ENCODE measurements around the gene EXOC3L1.

Gene EXOC3L1

DNA sequence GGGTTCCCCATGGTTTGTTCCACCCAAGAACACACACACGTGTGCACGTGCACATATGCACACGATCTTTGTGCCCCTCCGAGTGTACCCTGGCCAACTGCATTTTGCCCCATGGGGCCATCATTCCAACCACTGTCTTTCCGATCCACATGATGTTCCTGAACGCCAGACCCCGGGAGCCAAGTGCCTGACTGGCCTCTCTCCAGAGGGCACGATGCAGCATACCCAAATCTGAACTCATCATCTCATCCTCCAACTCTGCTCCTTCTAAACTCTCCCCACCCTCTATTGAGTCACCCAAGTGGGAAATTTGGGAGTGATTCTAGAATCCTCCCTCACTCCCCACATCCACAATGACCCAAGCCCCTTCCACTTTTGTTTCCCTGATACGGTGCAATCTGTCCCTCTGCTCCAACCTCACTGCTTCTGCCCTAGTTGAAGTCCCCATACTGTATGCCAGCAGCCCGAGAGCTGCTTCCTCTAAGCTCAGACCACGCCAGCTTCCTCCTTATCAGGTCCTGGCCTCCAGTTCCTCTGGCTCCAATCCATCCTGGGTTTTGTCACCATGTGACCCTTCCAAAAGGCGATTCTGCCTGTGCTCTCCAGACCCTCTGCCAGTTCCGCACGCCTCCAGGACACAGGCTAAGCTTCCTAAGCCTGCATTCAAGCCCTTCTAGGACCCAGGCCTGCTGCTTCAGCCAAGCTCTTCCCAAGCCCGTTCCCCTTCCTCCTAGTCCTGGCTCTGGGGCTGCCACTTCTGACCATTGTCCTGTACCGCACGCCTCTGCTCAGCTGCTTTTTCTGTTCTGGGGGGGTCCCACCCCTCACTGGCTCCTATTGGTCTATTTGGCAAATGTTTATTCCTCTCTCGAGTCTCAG lies 26.9 kb upstream of the EXOC3L1 start:
- no peak for DNase-seq (ENCODE audit: extremely low read depth in 1 of 2, low read depth in 1 of 2)

DNA sequence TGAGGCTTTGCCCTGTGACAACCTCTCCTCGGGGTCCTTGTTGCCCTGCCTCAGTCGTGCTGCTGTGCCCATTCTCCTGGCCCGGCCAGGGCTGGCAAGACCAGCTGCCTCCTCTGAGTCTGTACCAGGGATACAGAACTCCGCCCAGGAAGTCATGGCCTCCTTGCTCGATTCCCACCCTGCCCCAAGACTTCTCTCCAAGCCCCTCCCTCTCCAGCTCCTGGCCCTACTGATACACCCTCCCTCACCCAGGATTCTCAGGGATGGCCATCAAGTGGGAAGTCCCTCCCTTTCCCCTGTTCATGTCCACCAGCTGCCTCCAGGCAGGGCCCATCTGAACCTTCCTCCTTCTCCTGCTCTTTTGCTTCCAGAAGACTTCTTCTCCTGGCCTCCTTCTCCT lies 25.8 kb upstream of the EXOC3L1 start:
- no peak for DNase-seq (ENCODE audit: extremely low read depth in 1 of 2, low read depth in 1 of 2)

DNA sequence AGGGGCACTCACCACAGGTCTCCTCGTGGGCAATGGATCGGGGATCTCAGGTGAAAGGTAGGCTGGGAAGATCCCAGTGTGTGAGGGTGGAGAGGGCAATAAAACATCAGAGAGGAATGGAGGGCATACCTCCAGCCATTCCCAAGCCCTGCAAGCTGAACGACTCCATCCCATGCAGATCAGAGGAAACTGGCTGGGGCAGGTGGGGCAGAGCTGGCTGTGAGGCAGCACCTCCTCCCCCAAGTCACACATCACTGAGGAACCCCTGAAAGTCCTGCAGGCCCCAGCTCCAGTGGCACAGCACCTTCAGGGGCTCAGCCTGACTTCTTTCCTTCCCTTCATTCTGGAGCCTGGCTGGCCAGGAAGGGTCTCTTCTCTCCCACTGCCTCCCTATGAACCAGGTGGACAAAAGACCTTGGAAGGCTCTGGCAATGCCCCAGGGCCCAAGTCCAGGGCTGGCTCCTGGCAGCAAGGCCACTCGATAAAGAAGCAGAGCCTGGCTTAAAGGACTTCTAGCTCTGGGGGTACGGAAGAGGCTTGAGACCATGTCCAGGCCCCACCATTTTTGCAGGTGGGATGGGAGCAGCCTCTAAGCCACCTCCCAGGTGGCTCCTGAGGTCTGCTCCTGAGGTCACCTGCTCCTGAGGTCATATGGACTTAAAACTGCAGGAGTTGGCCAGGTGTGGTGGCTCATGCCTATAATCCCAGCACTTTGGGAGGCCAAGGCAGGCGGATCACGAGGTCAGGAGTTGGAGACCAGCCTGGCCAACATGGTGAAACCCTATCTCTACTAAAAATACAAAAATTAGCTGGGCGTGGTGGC lies 23.5 kb upstream of the EXOC3L1 start:
- no peak for DNase-seq (ENCODE audit: extremely low read depth in 1 of 2, low read depth in 1 of 2)

DNA sequence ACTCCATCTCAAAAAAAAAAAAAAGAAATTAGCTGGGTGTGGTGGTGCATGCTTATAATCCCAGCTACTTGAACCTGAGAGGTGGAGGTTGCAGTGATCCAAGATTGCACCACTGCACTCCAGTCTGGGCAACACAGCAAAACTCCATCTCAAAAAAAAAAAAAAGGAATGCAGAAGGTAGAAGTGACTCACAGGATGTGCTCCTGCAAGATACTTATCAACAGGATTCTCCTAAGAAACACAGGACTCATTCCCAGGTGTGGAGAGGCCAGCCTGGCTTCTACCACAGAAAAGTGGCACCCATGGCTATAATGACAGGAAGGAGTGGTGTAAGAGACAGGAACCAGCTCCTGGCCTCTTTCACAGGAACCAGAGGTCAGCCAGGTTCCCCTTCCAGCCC lies 22.8 kb upstream of the EXOC3L1 start:
- no peak for DNase-seq (ENCODE audit: extremely low read depth in 1 of 2, low read depth in 1 of 2)

DNA sequence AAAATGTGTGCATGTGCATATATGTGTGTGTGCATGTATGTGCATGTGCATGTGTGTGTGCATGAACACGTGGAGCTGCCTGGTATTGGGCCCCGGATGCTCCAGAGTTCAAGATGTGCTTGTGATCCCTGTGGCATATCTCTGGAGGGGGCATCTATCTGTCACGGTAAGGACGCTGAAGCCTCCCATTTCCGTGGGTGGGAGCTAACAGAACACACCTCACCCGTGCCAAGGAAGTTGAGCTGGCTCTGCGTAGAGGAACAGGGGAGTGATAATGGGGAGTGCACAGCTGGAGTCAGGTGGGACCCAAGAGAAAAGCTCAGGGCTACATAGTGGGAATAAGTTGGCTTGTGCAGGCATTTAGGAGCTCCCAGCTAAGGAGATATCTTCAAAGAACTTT lies 21.7 kb upstream of the EXOC3L1 start:
- no peak for DNase-seq (ENCODE audit: extremely low read depth in 1 of 2, low read depth in 1 of 2)

DNA sequence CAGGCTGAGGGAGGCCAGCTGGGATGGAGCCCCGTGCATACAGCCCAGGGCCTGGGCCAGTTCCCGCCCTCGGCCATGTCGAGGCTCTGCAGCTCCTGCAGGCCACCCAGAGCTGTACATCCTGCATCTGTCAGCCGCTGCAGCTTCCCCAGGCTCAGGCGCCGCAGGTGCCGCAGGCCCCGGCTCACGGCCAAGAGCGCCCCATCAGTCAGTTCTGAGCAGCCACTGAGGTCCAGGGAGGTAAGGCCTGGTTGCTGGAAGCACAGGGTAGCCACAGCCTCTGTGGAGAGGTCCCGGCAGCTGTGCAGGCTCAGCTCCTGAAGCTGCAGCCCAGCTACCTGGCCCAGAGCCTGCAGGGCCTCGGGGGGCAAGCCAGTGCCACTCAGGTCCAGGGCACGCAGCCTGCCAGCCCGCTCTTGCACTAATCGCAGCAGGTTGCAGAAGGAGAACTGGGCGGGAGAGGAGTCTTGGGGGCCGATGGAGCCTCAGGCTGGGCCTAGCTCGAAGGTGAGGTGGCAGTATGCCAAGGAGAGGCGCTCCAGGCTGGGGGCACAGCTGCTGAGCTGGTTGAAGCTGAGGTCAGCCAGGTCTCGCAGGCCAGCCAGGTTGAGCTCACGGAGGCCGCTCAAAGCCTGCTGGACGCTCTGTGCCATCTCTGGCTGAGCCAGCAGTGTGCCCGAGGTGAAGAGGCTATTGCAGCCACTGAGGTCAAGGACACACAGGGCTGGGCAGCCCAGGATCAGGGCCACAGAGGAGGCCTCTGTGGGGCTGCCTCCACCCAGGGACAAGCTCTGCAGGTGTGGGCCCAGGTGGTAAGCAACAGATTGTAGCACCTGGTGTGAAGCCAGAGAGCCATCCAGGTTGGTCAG lies 20.4 kb upstream of the EXOC3L1 start:
- no peak for DNase-seq (ENCODE audit: extremely low read depth in 1 of 2, low read depth in 1 of 2)

DNA sequence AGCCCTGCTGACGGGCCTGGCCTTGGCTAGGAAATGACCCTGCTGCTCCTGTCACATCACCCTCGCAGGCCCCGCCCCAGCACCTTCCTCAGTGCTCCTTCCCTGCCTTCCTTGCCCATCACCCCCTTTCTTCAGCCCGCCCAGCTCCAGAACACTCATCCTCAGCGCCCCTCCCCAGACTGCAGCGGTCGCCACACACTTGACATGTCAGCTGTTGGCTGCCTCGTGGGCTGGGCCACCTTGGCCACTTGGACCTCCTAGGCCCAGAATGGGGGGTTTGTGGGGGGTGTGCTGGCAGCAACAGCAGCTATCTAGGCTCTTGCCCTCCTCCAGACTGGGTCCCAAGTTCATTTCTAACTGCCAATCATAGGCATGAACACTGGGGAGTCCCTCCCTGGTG lies 19.6 kb upstream of the EXOC3L1 start:
- no peak for DNase-seq (ENCODE audit: extremely low read depth in 1 of 2, low read depth in 1 of 2)

DNA sequence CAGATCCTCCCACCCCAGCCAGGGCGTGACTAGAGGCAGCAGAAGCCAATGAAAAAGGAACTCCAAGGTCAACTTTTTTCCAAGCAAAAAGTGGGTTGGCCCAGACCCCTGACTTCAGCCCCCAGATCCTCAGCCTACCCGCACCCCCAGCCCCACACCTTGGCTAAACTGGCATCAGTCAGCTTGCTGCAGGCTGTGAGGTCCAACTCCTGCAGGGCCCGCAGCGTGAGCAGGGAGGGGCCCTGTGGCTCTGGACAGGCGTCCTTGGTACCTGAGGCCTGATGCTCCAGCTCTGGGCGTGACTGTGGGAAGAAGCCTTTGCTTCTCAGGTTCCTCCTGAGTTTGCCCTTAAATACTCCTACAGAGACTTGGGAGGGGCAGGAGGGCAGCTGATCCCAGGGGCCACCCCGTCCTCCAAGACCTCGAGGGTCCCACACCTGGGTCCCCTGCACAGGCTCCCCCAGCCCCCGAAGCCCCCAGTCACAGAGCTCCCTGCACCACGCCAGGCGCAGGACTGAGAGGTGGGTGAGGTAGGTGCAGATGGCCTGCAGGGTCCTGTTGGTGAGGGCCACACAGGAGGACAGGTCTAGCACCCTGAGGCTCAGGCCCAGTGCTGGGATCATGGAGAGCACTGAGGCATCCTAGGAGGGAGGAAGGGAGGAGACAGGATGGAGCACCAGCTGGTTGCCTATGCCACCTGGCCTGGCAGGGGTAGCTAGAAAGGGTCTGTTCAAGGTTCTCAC lies 18.4 kb upstream of the EXOC3L1 start:
- no peak for DNase-seq (ENCODE audit: extremely low read depth in 1 of 2, low read depth in 1 of 2)

DNA sequence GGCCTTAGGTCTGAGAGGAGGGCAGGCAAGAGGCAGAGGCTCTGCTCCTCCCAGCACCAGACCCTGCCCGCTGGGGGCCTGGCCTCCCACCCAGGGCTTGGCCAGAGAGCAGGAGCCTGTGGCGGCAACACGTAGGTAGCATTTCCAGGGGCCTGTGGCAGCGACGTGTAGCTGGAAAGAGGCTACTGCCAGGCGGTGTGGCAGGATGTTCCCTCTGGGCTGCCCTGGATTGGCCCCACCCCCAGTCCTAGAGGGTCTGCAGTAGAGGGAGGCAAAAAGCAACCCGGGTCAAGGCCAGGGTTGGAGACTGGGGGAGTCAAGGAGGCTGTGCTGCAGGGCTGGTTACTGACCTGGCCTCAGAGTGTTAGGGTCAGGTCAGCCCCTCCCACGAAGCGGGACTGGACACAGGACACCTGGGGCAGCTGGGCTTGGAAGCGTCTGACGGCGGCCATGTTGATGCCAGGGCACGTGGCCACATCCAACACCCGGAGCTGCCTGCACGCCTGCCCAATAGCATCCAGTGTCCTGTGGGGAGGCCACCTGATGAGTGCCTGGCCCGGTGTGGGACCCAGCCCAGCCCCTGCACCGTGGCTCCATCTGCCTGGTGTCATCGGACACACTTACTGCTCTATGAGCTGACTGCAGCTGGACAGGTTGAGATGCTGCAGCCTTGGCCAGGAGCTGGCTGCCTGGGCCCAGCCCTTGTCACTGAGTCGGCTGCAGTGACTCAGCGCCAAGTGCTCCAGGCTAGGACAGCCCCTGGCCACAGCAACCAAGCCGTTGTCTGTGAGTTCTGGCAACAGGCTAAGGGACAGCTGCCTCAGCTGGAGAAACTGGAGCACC lies 17.5 kb upstream of the EXOC3L1 start:
- DNase-seq (ENCODE audit: extremely low read depth in 1 of 2, low read depth in 1 of 2) = no peak

DNA sequence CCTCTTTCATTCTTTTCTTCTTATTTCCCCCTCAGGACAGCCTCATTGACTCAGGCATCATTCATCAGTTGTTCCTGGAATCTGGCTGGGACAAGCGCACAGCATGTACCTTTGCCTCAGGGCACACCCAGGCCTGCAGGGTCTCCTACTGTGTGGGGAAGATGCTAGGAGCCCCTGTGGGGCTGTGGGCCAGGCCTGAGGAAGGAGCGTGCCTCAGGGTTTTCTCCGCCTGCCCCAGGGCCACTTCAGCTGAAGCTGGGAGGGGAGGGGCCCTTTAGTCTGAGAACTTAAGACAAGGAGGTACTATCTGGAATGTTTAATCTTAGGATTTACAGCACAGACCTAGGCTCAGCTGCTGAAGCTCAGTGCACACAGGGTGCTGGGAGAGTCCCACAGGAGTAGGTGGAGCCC lies 16.9 kb upstream of the EXOC3L1 start:
- no peak for DNase-seq (ENCODE audit: extremely low read depth in 1 of 2, low read depth in 1 of 2)

DNA sequence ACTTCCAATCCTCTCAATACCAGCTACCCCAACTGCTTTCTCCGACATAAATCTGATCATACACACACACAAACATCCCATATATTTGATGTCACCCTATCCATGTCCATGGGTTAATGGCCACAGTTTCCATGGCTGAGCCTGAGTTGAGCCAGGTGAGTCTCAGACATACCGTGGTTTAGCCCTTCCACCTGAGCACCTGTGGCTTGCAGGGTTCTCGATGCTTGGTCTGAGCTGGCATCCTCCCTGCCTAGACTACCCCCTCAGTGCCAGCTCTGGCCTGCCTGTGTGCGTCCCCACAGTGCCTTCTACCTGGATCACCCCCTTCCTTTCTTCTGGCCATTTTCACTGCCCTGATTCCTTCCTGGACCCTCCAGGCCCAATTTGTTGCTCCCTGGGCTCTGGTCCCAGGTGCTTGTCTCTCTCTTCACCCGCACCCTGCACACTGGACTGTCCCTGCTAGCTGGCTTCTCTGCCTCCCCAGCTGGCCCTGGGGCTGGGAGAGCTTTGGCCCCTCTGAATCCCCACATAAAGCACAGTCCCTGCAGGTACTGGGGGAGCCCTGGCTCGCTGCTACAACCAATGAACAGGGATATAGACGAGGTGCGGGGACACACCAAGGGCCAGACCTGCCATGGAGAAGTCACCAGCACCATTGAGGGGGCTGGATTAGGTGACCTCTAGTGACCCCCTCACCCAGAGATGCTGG lies 16.3 kb upstream of the EXOC3L1 start:
- no peak for DNase-seq (ENCODE audit: extremely low read depth in 1 of 2, low read depth in 1 of 2)

DNA sequence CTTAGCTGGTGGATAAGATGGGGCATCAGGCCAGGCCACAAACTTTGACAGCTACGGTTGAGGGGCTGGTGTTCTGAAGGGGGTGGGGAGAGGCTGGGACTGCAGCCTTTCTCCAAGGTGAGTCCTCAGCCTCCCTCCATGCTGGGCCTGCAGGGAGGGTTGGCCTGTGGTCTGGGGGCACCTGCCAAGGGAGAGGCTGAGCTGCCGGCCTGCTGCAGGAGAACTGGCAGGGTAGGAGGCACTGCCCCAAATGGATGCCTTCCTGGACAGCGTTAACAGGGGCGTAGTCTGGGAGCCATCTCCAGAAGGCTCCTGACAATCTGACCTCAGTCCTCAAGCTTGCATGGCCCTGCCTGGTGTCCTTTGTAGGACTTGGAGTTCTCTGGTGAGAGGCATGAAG lies 14.1 kb upstream of the EXOC3L1 start:
- no peak for DNase-seq (ENCODE audit: extremely low read depth in 1 of 2, low read depth in 1 of 2)

DNA sequence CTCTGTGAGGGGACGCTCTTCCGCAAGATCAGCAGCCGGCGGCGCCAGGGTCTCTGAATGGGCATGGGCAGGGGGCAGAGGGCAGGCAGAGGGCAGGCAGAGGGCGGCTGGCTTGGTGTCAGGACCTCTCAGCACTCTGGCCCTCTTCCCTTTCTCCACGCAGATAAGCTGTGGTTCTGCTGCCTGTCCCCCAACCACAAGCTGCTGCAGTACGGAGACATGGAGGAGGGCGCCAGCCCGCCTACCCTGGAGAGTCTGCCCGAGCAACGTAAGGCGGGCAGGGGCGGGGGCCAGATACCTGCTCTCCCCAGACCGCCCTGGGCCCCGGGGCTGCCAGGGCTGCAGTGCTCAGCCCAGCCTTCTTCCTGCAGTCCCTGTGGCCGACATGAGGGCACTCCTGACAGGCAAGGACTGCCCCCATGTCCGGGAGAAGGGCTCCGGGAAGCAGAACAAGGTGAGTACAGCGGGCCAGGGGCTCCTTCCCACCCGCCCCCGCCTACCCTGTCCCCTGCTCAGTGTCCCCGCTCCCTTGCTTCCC lies 13.1 kb upstream of the EXOC3L1 start:
- DNase-seq (ENCODE audit: extremely low read depth in 1 of 2, low read depth in 1 of 2) = no peak

DNA sequence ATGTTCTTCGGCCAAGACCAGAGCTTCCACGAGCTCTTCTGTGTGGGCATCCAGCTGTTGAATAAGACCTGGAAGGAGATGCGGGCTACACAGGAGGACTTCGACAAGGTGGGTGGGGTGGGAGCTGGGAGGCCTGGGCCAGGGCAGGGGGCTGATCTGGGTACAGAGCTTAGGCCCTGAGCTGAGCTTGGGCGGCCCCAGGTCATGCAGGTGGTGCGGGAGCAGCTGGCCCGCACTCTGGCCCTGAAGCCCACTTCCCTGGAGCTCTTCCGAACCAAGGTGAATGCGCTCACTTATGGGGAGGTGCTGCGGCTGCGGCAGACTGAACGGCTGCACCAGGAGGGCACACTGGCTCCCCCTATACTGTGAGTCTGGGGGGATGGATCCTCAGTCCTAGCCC lies 12.5 kb upstream of the EXOC3L1 start:
- DNase-seq (ENCODE audit: extremely low read depth in 1 of 2, low read depth in 1 of 2) = no peak

DNA sequence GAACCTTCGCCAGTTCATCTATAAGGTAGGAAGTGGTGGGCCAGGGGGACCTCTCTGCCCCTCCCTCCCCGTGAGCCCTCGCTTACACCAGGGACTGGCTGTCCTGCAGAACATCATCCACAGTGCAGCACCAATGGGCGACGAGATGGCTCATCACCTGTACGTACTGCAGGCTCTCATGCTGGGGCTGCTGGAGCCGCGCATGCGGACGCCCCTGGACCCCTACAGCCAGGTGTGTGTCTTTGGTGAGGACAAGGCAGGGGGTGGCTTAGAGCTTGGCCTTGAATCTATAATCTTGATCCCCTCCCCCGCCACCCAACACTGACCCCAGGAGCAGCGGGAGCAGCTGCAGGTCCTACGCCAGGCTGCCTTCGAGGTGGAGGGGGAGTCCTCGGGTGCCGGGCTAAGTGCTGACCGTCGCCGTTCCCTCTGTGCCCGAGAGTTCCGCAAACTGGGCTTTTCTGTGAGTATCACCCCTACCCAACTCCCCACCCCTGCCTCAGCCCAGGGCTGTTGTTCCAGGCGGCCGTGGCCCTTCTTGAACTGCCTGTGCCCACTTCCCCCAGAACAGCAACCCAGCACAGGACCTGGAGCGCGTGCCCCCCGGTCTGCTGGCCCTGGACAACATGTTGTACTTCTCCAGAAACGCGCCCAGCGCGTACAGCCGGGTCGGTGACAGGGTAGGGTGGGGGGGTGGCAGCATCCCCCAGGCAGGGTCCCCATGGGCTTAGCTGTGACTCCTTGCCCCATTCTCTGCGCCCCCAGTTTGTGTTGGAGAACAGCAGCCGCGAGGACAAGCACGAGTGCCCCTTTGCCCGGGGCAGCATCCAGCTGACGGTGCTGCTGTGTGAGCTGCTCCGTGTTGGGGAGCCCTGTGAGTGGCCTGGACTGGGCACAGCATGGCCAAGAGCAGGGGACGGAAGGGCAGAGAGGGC lies 11.7 kb upstream of the EXOC3L1 start:
- DNase-seq (ENCODE audit: extremely low read depth in 1 of 2, low read depth in 1 of 2) = no peak

DNA sequence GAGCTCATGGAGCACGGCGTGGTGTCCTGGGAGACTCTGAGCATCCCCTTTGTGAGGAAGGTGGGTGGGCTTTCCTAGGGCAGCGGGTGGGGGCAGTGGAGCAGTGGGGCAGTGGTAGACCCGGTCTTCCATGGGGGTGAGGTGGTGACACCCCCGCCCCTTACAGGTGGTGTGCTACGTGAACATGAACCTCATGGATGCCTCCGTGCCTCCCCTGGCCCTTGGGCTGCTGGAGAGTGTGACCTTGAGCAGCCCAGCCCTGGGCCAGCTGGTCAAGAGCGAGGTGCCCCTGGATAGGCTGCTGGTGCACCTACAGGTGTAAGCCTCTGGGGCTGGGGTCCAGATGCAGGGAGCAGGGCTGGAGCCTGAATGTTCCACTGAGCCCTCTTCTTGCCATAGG lies 10.6 kb upstream of the EXOC3L1 start:
- DNase-seq (ENCODE audit: extremely low read depth in 1 of 2, low read depth in 1 of 2) = no peak

DNA sequence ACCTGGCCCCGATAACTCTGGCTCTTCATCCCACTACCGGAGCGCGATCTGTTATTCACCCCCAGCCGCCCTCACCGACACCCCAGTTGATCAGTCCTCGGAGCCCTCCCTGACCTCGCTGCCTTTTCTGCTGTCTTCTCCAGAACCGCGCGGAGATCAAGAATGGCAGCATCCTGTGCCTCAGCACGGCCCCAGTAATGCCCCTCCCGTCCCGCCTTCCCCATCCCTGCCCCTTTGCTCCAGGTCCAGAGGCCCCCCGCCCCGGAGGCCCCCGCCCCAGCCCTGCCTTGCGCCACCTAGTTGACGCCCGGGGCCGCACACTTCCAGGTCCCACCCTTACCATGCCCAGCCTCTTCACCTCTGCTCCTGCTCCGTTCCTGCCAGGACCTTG lies 9.9 kb upstream of the EXOC3L1 start:
- DNase-seq (ENCODE audit: extremely low read depth in 1 of 2, low read depth in 1 of 2) = no peak
